Inflammatory macrophage treated with lipopolysaccharide for 1 hour (primary cell): ENCODE results near the gene TCF7L2.
A peak's percentile ranks its signal among the peaks of the same experiment; 100 is the strongest.

ENCODE experiments used
- DNase-seq, 2 donors: peaks; one replicate each; pipeline ENCODE4 v3.0.0-alpha.2; 2020 to 2022

The TCF7L2 gene

DNA sequence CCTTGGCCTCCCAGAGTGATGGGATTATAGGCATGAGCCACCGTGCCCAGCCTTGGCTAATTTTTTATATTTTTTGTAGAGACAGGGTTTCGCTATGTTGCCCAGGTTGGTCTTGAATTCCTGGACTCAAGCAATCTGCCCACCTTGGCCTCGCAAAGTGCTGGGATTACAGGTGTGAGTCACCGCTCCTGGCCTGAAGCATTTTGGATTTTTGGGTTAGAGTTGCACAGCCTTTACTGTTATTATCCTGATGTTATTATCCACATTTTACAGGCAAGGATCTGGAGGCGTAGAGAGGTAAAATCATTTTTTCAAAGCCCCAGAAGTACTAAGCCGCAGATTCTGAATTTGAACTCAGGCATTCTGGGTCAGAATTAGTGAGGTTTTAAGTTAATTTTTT lies 75.4 kb downstream of the TCF7L2 start:
- DNase-seq, result no peak

- DNase-seq, result no peak
These were observed 76.6 kb downstream of the TCF7L2 start for GRCh38 chr10:113026679-113027078.

GRCh38 chr10:113027230-113027573 lies 77.2 kb downstream of the TCF7L2 start:
- no peak for DNase-seq

- DNase-seq, result peak in 1 of 2 donors; percentile 43
These were observed 77.8 kb downstream of the TCF7L2 start for GRCh38 chr10:113027574-113028455.

GRCh38 chr10:113028456-113029440 lies 78.7 kb downstream of the TCF7L2 start:
- peak in 1 of 2 donors; percentile 42 for DNase-seq

GRCh38 chr10:113030453-113030852 lies 80.4 kb downstream of the TCF7L2 start:
- DNase-seq, result no peak

GRCh38 chr10:113031147-113031546 lies 81.1 kb downstream of the TCF7L2 start:
- no peak for DNase-seq

GRCh38 chr10:113033991-113034390 lies 83.9 kb downstream of the TCF7L2 start:
- DNase-seq, result peak; percentile 71 to 89

GRCh38 chr10:113035732-113036312 lies 85.8 kb downstream of the TCF7L2 start:
- no peak for DNase-seq

GRCh38 chr10:113036619-113037018 lies 86.6 kb downstream of the TCF7L2 start:
- DNase-seq, result no peak

DNA sequence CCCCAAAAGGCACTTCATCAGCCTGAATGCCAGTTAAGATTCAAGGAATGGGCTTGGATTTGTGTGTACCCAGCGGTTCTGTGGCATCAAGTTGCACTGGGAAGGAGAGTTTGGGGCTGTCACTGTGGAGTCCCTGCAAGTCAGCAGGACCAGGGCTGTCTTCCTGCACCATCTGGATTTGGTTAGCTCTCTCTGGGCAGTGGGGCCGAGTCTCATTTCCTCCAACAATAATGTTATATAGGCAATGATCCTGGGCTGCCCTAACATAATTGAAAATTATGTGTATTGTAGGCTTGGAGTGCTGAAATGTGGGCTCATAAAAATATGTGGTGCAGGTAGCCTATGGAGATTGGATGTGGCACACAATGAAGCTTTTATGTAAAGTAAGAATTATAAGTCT lies 87.2 kb downstream of the TCF7L2 start:
- no peak for DNase-seq

GRCh38 chr10:113038183-113038582 lies 88.1 kb downstream of the TCF7L2 start:
- no peak for DNase-seq

DNA sequence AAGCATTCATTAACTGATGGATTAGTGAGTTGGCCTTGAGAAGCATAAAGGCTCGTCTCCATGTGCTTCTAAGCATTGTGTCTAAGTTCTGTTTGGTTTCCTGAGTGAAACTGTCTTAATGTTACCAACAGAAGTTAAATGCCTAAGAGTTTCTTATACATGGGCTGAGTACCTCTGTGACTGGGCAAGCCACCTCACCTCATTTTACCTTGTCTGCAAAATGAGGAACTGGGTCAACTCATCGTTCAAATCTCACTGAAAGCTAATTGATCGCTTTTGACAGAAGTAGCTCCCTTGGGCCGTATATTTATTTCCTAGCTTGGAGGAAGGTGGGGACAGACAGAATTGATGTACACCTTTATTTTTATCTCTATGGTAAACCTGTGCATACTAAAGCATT lies 88.9 kb downstream of the TCF7L2 start:
- no peak for DNase-seq

DNA sequence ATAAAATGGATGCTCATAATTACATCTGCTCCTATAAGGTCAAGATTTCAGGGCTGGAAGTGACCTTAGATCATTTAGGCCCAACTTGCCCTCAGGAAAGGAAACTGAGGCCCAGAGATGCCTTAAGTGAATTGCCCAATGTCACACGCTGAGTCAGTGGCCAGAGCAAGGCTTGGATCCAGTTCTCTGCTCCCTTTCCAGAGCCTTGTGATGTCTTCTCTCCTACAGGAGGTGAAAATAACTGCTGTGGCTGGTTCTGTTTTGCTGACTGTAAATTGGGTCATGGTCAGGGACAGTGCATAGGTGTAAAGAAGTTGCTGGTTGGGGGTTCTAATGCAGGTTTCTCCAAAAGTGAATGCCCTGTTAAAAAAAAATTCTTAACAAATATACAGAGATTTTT lies 91.3 kb downstream of the TCF7L2 start:
- no peak for DNase-seq

DNA sequence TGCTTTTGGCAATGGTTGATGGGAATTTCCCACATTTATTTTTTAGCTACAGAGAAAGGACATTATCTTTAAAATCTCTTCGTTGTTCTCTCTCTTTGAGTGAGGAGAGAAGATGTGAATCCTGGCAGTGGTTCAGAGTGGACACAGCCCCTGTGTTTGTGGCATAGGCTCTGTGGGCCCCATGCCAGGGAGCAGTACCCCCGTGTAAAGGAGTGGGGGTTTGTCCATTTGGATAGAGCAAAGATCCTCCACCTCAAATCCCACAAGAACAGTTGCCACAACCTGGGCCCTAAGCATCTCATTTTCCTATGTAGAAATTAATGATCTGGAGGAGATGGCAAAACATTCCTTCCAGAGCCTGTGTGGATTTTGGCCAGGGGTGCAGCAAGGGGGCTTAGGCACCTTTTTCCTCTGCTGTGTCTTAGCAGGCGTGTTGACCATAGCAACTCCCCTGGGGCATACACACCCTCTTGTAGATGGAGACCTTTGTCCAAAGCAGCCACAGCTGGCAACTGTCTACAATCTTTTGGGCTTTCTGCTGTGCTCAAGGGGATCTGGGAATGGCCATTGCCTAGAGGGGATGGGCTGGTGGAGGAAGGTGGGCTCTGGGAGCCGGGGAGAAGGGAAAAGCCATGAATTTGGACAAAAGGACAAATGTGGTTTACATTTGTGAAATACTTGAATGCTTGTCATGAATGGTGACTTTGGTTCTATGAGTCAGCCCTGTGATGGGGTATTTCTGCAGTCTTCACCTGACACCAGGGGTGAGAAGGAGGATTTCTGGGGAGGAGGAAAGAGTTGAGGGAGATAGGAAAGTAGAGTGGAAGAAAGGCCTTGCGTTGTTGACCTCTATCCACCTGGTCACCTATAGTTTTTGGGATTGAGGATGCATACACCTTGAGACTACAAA lies 92.0 kb downstream of the TCF7L2 start:
- peak; percentile 60 to 87 for DNase-seq

- DNase-seq, result peak; percentile 95 to 97
These were observed 92.8 kb downstream of the TCF7L2 start for GRCh38 chr10:113042868-113043267.

DNA sequence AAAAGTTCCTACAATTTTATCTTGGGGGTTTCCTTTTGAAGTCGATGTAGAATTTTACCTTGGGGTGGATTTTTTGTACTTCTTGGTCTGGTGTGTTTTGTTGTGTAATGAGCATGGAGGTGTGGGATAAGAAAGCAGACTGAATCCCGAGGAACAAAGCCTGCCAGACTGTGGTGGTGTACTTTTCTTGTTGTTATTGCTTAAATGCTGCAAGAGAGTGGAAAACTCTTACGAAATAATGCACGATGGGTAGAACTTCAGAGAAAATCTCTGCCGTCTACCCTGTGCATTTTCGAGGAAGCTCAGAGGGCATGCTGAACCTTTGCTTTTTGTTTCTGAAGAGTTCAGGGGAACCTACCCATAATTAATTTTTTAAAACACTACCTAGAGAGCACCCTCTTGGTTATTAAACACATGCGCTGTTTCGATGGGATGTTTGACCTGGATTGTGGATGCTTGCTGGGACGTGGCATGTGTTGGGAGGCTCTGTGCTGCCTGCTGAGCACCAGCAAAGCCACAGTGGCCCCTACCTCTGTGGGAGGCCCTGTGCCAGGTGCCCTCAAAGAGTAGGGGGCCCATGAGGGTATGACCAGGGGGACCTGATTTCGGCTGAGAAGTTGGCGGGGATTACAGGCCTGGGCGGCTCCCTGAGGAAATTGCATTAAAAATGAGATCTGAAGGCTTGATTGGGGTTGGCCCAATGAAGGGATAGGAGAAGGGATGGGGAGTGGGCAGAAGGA lies 94.1 kb downstream of the TCF7L2 start:
- DNase-seq, result peak; percentile 77 to 92

GRCh38 chr10:113045147-113046055 lies 95.4 kb downstream of the TCF7L2 start:
- peak; percentile 87 to 96 for DNase-seq

DNA sequence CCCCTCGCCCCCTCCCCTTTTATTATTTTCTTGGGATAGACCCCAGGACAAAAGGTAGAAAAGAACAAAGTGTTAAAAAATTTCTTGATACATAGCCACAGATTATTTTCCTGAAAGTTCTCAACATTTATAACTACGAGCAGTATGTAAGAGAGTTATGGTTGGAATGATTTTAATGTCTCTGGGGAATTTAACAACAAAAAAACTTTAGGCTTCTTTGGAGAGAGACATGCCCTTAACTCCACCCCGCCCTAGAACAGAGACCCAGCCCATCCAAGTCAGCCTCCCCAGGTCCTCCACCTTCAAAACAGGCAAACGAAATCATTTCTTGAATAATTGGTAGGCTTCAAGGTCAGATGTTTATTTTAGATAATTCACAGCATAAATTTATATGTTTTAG lies 97.1 kb downstream of the TCF7L2 start:
- no peak for DNase-seq

- DNase-seq, result no peak
These were observed 97.5 kb downstream of the TCF7L2 start for GRCh38 chr10:113047605-113047962.
